Ramos (cell line): ENCODE data around the gene KCNMA1.
"Not testable (repeated sequence)": the region's sequence is repeated elsewhere in the genome, so short reads cannot be mapped to it uniquely, and the experiment has no call there.

Source experiments
- in situ Hi-C: fragments of 300-500 bp; cut with MboI; formaldehyde crosslinking; loops from one replicate; pipeline ENCODE4 v1.14.3; 2022; ENCODE audit warnings: low sequenced_read_pairs; ENCODE audit not compliant: unreplicated experiment

Gene KCNMA1

GRCh38 chr10:77361831-77362230, 275.8 kb downstream of the KCNMA1 start:
- in situ Hi-C loops, result no loop called here

DNA sequence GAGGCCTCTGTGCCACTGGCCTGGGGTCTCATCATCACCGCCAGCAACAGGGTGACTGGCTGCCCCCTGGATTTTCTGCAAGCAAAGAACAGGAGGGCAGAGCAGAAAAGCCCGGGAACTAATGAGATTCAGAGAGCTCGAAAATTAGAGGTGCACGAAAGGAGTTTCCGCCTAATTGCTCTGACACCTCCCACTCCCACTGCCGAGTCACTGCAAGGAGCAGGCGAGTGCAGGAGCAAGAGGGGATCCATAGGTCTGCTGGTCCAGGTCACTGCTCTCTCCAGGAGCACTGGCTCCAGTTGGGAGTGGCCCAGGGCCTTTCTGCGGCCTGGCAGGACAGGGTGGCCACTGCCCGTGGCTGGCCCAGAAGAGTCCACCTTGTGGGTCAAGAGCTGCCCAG, 276.2 kb downstream of the KCNMA1 start:
- in situ Hi-C loops, result no loop called here

DNA sequence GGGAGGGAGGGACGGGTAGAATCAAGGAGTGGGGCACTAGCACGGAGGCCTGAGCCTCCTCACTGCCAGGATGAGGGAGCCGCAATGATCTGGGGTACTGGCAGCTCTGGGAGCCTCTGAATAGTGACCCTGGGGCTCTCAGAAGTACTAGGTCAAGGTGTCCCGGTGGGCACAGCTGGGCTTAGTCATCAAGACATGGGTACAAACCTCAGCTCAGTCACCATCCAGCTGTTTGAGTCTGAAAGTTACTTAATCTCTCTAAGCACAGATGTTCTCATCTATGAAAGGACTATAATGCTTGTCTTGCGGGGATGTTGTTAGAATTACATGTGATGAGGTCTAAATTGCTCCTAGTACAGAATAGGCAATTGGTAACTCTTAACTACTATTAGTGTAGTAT, 276.8 kb downstream of the KCNMA1 start:
- in situ Hi-C loops, result no loop called here

DNA sequence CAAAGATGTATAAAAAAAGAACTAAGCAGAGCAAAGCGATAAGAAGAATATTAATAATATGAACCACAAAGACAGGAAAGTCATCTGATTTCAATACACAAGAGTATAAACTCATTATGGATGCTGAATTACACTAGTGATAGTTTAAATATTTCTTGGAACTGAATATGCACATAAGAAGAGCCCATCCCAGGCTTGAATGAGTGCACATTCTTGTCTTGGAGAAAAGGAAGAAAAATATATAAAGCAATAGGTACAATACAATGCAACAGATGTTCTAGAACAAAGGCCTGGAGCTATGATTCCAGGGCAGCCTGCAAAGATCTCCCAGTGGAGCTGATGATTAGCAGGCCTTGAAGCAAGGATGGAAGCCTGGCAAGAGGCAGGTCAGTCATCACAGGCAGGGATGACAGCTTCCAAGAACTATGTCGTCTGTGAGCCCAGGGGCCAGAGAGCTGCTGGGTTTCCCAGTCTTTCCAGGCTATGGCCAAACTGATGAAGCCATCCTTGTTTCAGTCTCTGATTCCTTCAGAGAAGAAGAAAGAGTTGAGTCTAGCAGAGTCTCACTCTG, 277.6 kb downstream of the KCNMA1 start:
- in situ Hi-C loops, result no loop called here

DNA sequence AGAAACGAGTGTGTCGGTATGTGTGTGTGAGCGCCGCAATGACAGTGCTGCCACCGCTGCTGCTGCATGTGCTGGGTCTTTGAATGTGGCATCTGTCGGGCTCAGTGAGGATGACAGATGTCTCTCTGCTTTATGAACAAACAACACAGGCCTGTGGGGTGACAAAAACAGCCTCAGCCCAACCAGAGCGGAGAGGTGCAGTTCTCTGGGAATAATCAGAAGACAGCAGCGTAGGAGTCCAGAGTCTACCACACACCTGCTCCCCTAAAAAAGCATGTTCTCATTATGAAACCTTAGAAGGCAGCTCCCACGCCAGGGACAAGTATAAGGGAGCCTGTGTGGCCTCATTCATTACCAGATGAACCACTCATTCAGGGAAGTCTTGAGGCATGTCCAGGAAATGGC, 278.3 kb downstream of the KCNMA1 start:
- in situ Hi-C loops, result no loop called here

GRCh38 chr10:77358656-77359055, 279.0 kb downstream of the KCNMA1 start:
- in situ Hi-C loops, result no loop called here

DNA sequence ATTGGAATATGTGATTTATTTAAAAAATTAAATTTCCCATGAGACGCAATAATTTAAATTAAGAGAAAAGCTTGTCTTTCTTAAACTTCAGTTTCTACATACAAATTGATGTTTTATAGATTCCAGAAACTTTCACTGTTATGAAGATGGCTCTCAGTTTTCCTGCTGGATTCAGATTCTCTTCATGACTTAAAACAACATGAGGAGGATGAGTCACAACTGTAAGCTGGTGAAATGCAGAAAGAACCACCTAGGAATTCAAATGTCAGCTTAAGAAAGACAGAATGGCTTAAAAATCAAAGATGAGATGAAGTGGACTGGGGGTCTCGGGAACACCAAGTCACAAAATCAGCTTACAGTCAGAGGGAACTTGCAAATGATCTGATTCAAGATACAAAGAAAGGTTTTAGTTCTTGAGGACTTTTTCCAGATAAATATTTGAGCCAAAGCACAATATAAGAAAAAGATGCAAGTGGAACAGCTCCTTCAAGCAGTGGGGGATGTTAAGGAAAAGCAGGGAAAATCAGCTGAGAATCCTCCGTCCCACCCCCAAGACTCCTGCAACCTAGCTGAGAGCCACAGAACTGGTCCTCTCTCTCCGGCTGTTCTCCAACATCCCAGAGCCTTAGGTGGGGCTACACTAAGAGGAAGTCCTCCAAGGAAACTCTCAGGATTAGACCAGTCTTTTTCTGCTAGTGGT, 279.8 kb downstream of the KCNMA1 start:
- in situ Hi-C loops, result no loop called here

DNA sequence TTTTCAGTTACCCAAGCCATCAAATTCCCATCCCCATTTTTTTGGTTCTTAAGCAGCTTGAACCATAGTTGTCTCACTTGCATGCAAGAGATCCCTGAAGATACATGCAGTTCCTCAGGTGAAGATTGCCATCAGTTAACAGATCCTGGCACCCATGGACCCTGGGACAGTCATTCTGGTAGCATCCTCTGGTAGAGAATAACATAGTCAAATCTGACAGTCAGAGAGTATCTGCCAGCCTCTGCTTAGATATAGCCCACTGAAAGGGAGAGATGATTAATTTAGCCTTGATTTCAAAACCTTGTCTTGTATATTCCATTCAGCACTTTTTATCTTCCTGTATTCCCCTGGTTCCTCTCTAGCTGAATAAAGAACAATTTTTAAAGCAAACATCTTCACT, 280.4 kb downstream of the KCNMA1 start:
- in situ Hi-C loops, result no loop called here

DNA sequence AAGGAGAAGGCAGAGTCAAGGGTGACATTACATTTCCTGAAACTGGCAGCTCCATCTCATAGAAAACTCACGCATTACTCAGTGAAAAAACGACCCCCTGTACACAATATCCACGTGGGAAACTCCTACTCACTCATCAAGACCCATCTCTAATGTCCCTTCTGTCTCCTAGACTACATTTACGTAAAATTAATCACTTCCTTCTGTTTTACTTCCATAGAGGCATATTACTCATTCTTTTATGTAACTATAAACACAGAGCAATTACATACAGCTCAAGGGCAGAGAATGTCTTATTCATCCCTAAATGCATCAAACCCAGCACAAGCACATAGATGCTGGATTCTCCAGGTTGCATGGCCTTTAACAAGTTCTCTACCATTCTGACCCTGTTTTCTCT, 281.8 kb downstream of the KCNMA1 start:
- in situ Hi-C loops, result no loop called here

GRCh38 chr10:77351386-77351785, 286.2 kb downstream of the KCNMA1 start:
- in situ Hi-C loops, result no loop called here

GRCh38 chr10:77350711-77351119, 286.9 kb downstream of the KCNMA1 start:
- in situ Hi-C loops, result no loop called here

GRCh38 chr10:77350134-77350533, 287.5 kb downstream of the KCNMA1 start:
- in situ Hi-C loops, result no loop called here

- in situ Hi-C loops, result no loop called here
Measured at GRCh38 chr10:77349226-77349625, 288.4 kb downstream of the KCNMA1 start.

GRCh38 chr10:77348751-77349150, 288.9 kb downstream of the KCNMA1 start:
- in situ Hi-C loops, result no loop called here

DNA sequence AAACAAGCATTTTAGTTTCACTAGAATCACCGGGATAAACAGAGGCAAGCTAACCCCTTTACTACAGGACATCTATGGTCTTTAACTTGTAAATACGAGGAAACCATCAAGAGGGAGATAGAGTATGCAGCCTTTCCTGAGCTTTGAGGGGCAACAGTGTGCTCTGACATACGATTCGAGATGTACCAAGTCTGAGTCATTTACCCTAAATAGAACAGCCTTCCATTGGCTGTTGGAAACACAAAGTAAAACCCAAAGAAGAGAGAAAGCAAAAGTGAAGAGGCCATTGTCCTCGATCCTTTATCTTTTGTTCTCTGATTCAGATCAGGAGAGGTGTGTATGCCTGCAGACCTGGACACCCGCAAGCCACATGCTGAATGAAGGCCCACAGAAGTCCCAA, 289.5 kb downstream of the KCNMA1 start:
- in situ Hi-C loops, result no loop called here

DNA sequence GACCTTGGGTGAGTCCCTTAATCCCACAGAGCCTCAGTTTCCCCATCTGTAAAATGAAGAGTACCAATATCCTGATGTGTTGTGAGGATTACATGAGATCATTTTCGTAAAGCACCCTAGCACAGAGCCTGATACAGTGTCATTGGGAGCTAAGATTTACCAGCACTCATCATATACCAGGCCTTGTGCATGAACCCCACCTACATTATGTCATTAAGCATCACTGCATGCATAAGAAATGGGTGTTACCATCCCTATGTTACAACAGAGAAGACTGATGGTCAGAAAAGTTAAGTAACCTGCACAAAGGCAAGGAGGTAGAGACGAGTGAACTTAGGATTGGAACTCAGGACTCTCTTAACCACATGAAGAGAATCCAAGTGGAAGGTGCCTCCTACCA, 290.6 kb downstream of the KCNMA1 start:
- in situ Hi-C loops, result no loop called here

- in situ Hi-C loops, result no loop called here
Measured at GRCh38 chr10:77341055-77341454, 296.6 kb downstream of the KCNMA1 start.

GRCh38 chr10:77339872-77340271, 297.7 kb downstream of the KCNMA1 start:
- in situ Hi-C loops, result not testable (repeated sequence)

- in situ Hi-C loops, result no loop called here
Measured at GRCh38 chr10:77339166-77339565, 298.4 kb downstream of the KCNMA1 start.

DNA sequence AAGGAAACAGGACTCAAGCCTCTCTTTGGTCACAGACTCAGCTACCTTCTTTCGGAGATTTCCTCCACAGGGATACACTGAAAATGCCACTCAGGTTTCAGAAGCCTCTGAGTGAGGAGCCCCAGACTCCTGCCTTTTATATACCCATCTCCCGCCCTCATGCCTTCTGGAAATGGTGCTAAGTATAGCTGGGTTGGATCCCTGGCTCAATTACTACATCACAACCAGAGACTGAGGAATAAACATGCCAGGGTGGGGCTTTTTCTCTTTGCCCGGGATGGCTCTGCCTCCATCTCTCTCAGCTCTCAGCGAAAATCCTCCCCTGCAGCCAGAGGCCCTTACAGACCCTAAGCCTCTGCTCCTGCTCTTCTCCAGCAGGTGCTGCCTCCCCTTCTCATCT, 299.5 kb downstream of the KCNMA1 start:
- in situ Hi-C loops, result no loop called here

- in situ Hi-C loops, result no loop called here
Measured at GRCh38 chr10:77334501-77334900, 303.1 kb downstream of the KCNMA1 start.

DNA sequence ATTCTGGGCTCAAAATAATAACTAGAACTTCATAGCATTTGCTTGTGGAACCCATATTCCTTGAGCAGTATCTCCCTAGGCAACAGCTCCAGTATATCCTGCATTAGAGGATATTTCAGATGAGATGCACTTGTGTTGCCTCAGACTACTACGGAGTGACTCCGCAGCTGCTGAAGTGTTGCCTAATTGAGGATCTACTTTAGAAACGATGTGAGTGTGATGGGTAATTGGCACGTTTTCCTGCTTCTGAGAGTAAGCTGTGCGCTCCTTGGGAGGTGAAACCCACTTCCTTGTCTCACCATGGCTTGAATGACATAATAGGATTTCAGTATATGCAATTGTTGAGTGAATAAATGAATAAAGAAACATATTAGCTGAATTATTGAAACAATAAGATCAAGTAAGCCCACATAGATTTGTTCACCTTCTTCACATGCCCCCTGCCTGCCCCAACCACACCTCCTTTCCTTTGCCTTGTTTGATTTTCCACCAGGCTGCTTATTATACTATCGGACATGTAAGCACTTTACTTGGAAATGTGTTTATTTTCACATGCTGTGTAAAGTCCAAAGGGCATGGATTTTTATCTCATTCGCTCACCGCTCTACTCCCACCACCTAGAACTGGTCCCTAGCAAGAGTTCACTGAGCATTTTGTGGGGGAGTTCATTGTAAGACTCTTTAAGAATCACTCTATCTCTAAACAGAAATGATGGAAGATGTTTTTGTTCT, 303.8 kb downstream of the KCNMA1 start:
- in situ Hi-C loops, result no loop called here
